HepG2 (cell line): Measurements from ENCODE around the gene ACTR1B.

Source experiments
- ARID4A ChIP-seq: sonication (generic); formaldehyde crosslinking; IDR thresholded peaks from 2 replicates; pipeline ENCODE4 v1.5.0; 2020; ENCODE audit warnings: mild to moderate bottlenecking, missing genetic modification reagents, borderline replicate concordance
- CBX1 ChIP-seq: IDR thresholded peaks from one replicate; pipeline ENCODE4 v1.6.1; 2016; ENCODE audit warnings: antibody characterized with exemption, low read depth
- CTCF ChIP-seq: sonication (generic); formaldehyde crosslinking; IDR thresholded peaks from 2 replicates; pipeline ENCODE4 v1.5.0; 2020; ENCODE audit warnings: mild to moderate bottlenecking, missing genetic modification reagents, moderate library complexity
- HOMEZ ChIP-seq: IDR thresholded peaks from 2 replicates; pipeline ENCODE4 v1.6.1; 2016; ENCODE audit warnings: low read depth
- MXD1 ChIP-seq: sonication (generic); formaldehyde crosslinking; IDR thresholded peaks from 2 replicates; pipeline ENCODE4 v1.4.0; 2020; ENCODE audit warnings: mild to moderate bottlenecking, missing genetic modification reagents
- NFE2L1 ChIP-seq: sonication (generic); formaldehyde crosslinking; IDR thresholded peaks from 2 replicates; pipeline ENCODE4 v1.4.0; 2020; ENCODE audit warnings: missing genetic modification reagents, mild to moderate bottlenecking, borderline replicate concordance
- PLRG1 ChIP-seq: fragments of 450-650 bp; conservative IDR thresholded peaks from 2 replicates; pipeline ENCODE4 v1.6.1; 2016
- POLR2AphosphoS5 ChIP-seq: IDR thresholded peaks from 2 replicates; pipeline ENCODE4 v1.6.1; 2012; ENCODE audit warnings: low read depth, low read length
- REST ChIP-seq, 2 experiments: IDR thresholded peaks; 2 replicates each; pipeline ENCODE4 v1.6.1; 2011 to 2012; ENCODE audit warnings: low read length in 2 of 2, borderline replicate concordance in 1 of 2, low read depth in 1 of 2, mild to moderate bottlenecking in 1 of 2, moderate library complexity in 1 of 2
- RFX5 ChIP-seq: IDR thresholded peaks from 2 replicates; pipeline ENCODE4 v1.6.1; 2011; ENCODE audit warnings: low read depth, low read length, improper control_type of control experiment
- SETDB1 ChIP-seq: sonication (generic); formaldehyde crosslinking; IDR thresholded peaks from 2 replicates; pipeline ENCODE4 v1.5.1; 2020; ENCODE audit warnings: missing genetic modification reagents, mild to moderate bottlenecking, borderline replicate concordance
- SRF ChIP-seq: IDR thresholded peaks from 2 replicates; pipeline ENCODE4 v1.6.1; 2011; ENCODE audit warnings: mild to moderate bottlenecking, low read depth, low read length, moderate library complexity
- ZBTB7A ChIP-seq: sonication (generic); formaldehyde crosslinking; IDR thresholded peaks from 2 replicates; pipeline ENCODE4 v1.8.0; 2022; ENCODE audit warnings: mild to moderate bottlenecking, missing genetic modification reagents
- TF ChIP-seq, protein P1 (sequence below): sonication (generic); formaldehyde crosslinking; IDR thresholded peaks from 2 replicates; pipeline ENCODE4 v1.4.0; 2020; ENCODE audit warnings: mild to moderate bottlenecking, missing genetic modification reagents

DNA sequence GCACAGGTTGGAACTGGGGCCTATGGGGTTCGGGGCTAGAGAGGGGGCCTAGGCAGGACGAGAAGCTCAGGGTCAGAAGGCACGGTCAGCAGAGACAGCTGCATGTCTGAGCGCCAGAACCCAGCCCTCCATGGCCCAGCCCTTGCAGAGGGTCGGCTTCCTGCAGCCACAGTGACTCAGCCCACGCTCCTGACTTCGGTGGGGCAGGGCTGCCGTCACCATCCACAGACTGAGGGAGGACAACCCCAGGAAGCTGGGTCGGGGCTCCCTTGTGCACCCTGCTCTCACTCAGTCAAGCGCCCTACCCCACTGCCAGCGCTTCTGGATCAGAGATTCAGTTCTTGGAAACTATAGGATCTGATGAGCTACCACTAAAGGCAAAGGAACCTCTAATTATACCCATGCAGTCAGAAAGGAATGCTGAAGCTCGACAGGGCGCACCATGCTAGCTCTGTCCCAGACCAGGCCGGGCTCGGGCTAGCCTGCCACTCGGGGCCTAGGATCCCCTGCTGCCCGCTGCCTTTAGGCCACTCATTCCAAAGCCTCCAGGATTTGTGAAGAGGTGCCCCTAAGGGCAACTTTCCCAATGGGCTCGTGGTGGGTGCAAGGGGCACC lies 3.0 kb downstream of the ACTR1B start:
- no peak for TF ChIP-seq SETDB1 (CRISPR knock-in tag)
- TF ChIP-seq MXD1, result no peak
- TF ChIP-seq NFE2L1 (CRISPR knock-in tag), result no peak
- TF ChIP-seq ZBTB7A (CRISPR knock-in tag), result no peak
- TF ChIP-seq REST (IDR thresholded peaks at IDR 0.05; ENCODE audit: borderline replicate concordance in 1 of 2, low read depth in 1 of 2, low read length in 2 of 2), result no peak
- no peak for TF ChIP-seq SRF
- TF ChIP-seq PLRG1, result no peak
- TF ChIP-seq, protein P1, sequence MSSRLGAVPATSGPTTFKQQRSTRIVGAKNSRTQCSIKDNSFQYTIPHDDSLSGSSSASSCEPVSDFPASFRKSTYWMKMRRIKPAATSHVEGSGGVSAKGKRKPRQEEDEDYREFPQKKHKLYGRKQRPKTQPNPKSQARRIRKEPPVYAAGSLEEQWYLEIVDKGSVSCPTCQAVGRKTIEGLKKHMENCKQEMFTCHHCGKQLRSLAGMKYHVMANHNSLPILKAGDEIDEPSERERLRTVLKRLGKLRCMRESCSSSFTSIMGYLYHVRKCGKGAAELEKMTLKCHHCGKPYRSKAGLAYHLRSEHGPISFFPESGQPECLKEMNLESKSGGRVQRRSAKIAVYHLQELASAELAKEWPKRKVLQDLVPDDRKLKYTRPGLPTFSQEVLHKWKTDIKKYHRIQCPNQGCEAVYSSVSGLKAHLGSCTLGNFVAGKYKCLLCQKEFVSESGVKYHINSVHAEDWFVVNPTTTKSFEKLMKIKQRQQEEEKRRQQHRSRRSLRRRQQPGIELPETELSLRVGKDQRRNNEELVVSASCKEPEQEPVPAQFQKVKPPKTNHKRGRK (CRISPR knock-in tag), result no peak
- no peak for TF ChIP-seq CTCF (CRISPR knock-in tag)
- no peak for TF ChIP-seq RFX5
- no peak for TF ChIP-seq POLR2AphosphoS5
- no peak for TF ChIP-seq CBX1
- no peak for TF ChIP-seq ARID4A (CRISPR knock-in tag)
- TF ChIP-seq HOMEZ (CRISPR knock-in tag), result no peak
